H1 (cell line): ENCODE data around the gene RAP1GAP. TPM values are rescaled to one million over a fixed set of nuclear protein-coding genes. Genes with fewer than 3 reads are reported as not detected.

Experiments used
- CTCF ChIA-PET: fragments of 300-600 bp; sonication (Branson Sonifier 250); formaldehyde crosslinking; loops from one replicate; lab custom pipeline; 2021; ENCODE audit not compliant: partially characterized antibody; lab: Charles Lee
- POLR2A ChIA-PET: fragments of 300-600 bp; sonication (Branson Sonifier 250); formaldehyde crosslinking; loops from one replicate; lab custom pipeline; 2021; ENCODE audit warnings: inconsistent platforms; ENCODE audit not compliant: partially characterized antibody; lab: Charles Lee
- DNase-seq, 2 experiments: peaks; one replicate each; pipeline versions ENCODE4 v3.0.0 to v3.0.0-alpha.2; 2010 to 2022; ENCODE audit warnings: low spot score in 2 of 2, low read depth in 1 of 2, mixed read lengths in 1 of 2
- FAIRE-seq: peaks from 2 replicates; lab custom pipeline; 2011; peaks lifted over from hg19 to GRCh38; lab: Jason Lieb, UNC
- H2AFZ ChIP-seq: 2 replicates; pipeline ENCODE4 v1.8.1; 2012; ENCODE audit warnings: low read length, inconsistent platforms
- H2AK5ac ChIP-seq: 2 replicates; pipeline ENCODE4 v1.6.1; 2013; ENCODE audit warnings: low read depth, low read length
- H2BK120ac ChIP-seq: replicated peaks from 2 replicates; pipeline ENCODE3; 2013; ENCODE audit warnings: low read depth, low read length, inconsistent platforms
- H2BK12ac ChIP-seq: 2 replicates; pipeline ENCODE4 v1.6.1; 2013; ENCODE audit warnings: low read depth, low read length
- H2BK15ac ChIP-seq: 2 replicates; pipeline ENCODE4 v1.6.1; 2013; ENCODE audit warnings: low read length
- H2BK20ac ChIP-seq: 2 replicates; pipeline ENCODE4 v1.6.1; 2013; ENCODE audit warnings: low read length
- H2BK5ac ChIP-seq: 2 replicates; pipeline ENCODE4 v1.6.1; 2013; ENCODE audit warnings: low read depth, low read length
- H3K14ac ChIP-seq: 2 replicates; pipeline ENCODE4 v1.6.1; 2013; ENCODE audit warnings: inconsistent platforms; ENCODE audit not compliant: insufficient read length
- H3K18ac ChIP-seq: 2 replicates; pipeline ENCODE4 v1.6.1; 2013; ENCODE audit warnings: low read length; ENCODE audit errors: extremely low read depth
- H3K23ac ChIP-seq: 2 replicates; pipeline ENCODE4 v1.6.1; 2013; ENCODE audit warnings: inconsistent platforms; ENCODE audit not compliant: insufficient read length
- H3K23me2 ChIP-seq: 2 replicates; pipeline ENCODE4 v1.6.1; 2013; ENCODE audit warnings: low read depth, low read length
- H3K27ac ChIP-seq: 2 replicates; pipeline ENCODE4 v1.6.1; 2011; ENCODE audit warnings: low read depth, low read length, inconsistent platforms
- H3K27me3 ChIP-seq, 4 experiments: replicated peaks in 1 of 4; 1 replicate in 1 of 4; 2 replicates in 3 of 4; pipeline versions ENCODE4 v1.6.1 to v1.8.1; 2011 to 2013; ENCODE audit warnings: low read length in 3 of 4, mild to moderate bottlenecking in 3 of 4, inconsistent platforms in 2 of 4, mixed read lengths in 2 of 4, moderate library complexity in 1 of 4; ENCODE audit not compliant: control insufficient read depth in 3 of 4, insufficient read depth in 3 of 4; ENCODE audit errors: extremely low read depth in 1 of 4
- H3K36me3 ChIP-seq, 4 experiments: 2 replicates each; pipeline versions ENCODE4 v1.6.1 to v1.8.1; 2011 to 2013; ENCODE audit warnings: mild to moderate bottlenecking in 4 of 4, low read length in 3 of 4, moderate library complexity in 2 of 4, control low read depth in 1 of 4, inconsistent platforms in 1 of 4; ENCODE audit not compliant: insufficient read depth in 4 of 4, control insufficient read depth in 2 of 4
- H3K4ac ChIP-seq: replicated peaks from 2 replicates; pipeline ENCODE3; 2013; ENCODE audit warnings: low read length, low read depth, mixed read lengths, inconsistent platforms; ENCODE audit not compliant: insufficient read length
- H3K4me1 ChIP-seq, 4 experiments: replicated peaks in 1 of 4; 1 replicate in 1 of 4; 2 replicates in 3 of 4; pipeline versions ENCODE4 v1.6.1 to v1.8.1; 2011 to 2013; ENCODE audit warnings: low read length in 3 of 4, inconsistent platforms in 2 of 4, mixed read lengths in 1 of 4; ENCODE audit not compliant: insufficient read depth in 4 of 4, control insufficient read depth in 3 of 4
- H3K4me2 ChIP-seq, 2 experiments: 2 replicates each; pipeline versions ENCODE4 v1.6.1 to v1.8.1; 2011 to 2013; ENCODE audit warnings: low read depth in 2 of 2, low read length in 2 of 2, control low read depth in 1 of 2, inconsistent platforms in 1 of 2, mild to moderate bottlenecking in 1 of 2; ENCODE audit not compliant: insufficient read depth in 1 of 2
- H3K4me3 ChIP-seq, 4 experiments: fragments of 200-600, 300-600 bp in 1 of 4; sonication (generic), shearing (Covaris generic), sonication (Bioruptor Twin) in 1 of 4; 2 replicates each; pipeline versions ENCODE4 v1.5.1 to v1.8.1; 2011 to 2016; ENCODE audit warnings: low read length in 4 of 4, low read depth in 3 of 4, control low read depth in 2 of 4, inconsistent platforms in 2 of 4, mild to moderate bottlenecking in 2 of 4, mixed read lengths in 1 of 4, moderate library complexity in 1 of 4; ENCODE audit not compliant: insufficient read depth in 2 of 4; ENCODE audit errors: extremely low read depth in 1 of 4
- H3K56ac ChIP-seq: replicated peaks from 2 replicates; pipeline ENCODE3; 2013; ENCODE audit warnings: low read depth, mild to moderate bottlenecking, mixed read lengths, low read length, inconsistent platforms; ENCODE audit not compliant: insufficient read length
- H3K79me1 ChIP-seq: 2 replicates; pipeline ENCODE4 v1.6.1; 2013; ENCODE audit warnings: low read depth, low read length, control low read depth
- H3K79me2 ChIP-seq, 2 experiments: 2 replicates each; pipeline versions ENCODE4 v1.6.1 to v1.8.1; 2012 to 2013; ENCODE audit warnings: low read length in 2 of 2, mild to moderate bottlenecking in 2 of 2, inconsistent platforms in 1 of 2; ENCODE audit not compliant: insufficient read depth in 2 of 2, control insufficient read depth in 1 of 2
- H3K9ac ChIP-seq, 4 experiments: replicated peaks in 1 of 4; 1 replicate in 1 of 4; 2 replicates in 3 of 4; pipeline versions ENCODE4 v1.6.1 to v1.8.1; 2011 to 2013; ENCODE audit warnings: low read depth in 3 of 4, low read length in 3 of 4, control low read depth in 2 of 4, mild to moderate bottlenecking in 2 of 4, moderate library complexity in 2 of 4, inconsistent platforms in 1 of 4; ENCODE audit errors: extremely low read depth in 1 of 4
- H3K9me3 ChIP-seq, 2 experiments: 2 replicates each; pipeline versions ENCODE4 v1.6.1 to v1.8.1; 2012 to 2013; ENCODE audit warnings: mild to moderate bottlenecking in 2 of 2, moderate library complexity in 2 of 2, control low read depth in 1 of 2, inconsistent platforms in 1 of 2, low read depth in 1 of 2, low read length in 1 of 2, mixed read lengths in 1 of 2; ENCODE audit not compliant: insufficient read depth in 2 of 2
- H4K20me1 ChIP-seq, 2 experiments: replicated peaks in 1 of 2; 2 replicates each; pipeline versions ENCODE3 to v1.8.1; 2011 to 2013; ENCODE audit warnings: inconsistent platforms in 2 of 2, low read length in 2 of 2, mild to moderate bottlenecking in 1 of 2; ENCODE audit not compliant: insufficient read depth in 2 of 2, control insufficient read depth in 1 of 2
- H4K5ac ChIP-seq: 2 replicates; pipeline ENCODE4 v1.6.1; 2013; ENCODE audit warnings: low read length, low read depth, mixed read lengths, inconsistent platforms; ENCODE audit not compliant: insufficient read length
- H4K8ac ChIP-seq: 2 replicates; pipeline ENCODE4 v1.8.0; 2013; ENCODE audit warnings: mild to moderate bottlenecking, moderate library complexity, low read length, inconsistent platforms; ENCODE audit not compliant: insufficient read depth; ENCODE audit errors: extremely low read depth
- H4K91ac ChIP-seq: replicated peaks from 2 replicates; pipeline ENCODE3; 2013; ENCODE audit warnings: low read length, mixed read lengths, inconsistent platforms; ENCODE audit not compliant: insufficient read length
- CEBPB ChIP-seq: IDR thresholded peaks from 2 replicates; pipeline ENCODE4 v1.6.1; 2012; ENCODE audit warnings: low read depth, low read length
- EGR1 ChIP-seq: IDR thresholded peaks from 2 replicates; pipeline ENCODE4 v1.6.1; 2011; ENCODE audit warnings: low read depth, low read length, borderline replicate concordance
- GTF2F1 ChIP-seq: IDR thresholded peaks from 2 replicates; pipeline ENCODE4 v1.6.1; 2012; ENCODE audit warnings: low read depth, low read length, improper control_type of control experiment, borderline replicate concordance
- HDAC2 ChIP-seq, 2 experiments: fragments of 300-600 bp in 1 of 2; sonication (generic) in 1 of 2; IDR thresholded peaks; 2 replicates each; pipeline ENCODE4 v1.6.1; 2011 to 2012; ENCODE audit warnings: low read depth in 2 of 2, low read length in 2 of 2, mild to moderate bottlenecking in 2 of 2, moderate library complexity in 2 of 2, borderline replicate concordance in 1 of 2, inconsistent platforms in 1 of 2
- NANOG ChIP-seq: IDR thresholded peaks from 2 replicates; pipeline ENCODE4 v1.6.1; 2011; ENCODE audit warnings: low read length, low read depth, mild to moderate bottlenecking, inconsistent platforms; ENCODE audit not compliant: insufficient read depth, poor library complexity, severe bottlenecking
- SIN3A ChIP-seq, 2 experiments: IDR thresholded peaks in 1 of 2; conservative IDR thresholded peaks in 1 of 2; 2 replicates each; pipeline ENCODE4 v1.6.1; 2011 to 2012; ENCODE audit warnings: low read length in 2 of 2, improper control_type of control experiment in 1 of 2, low read depth in 1 of 2, mild to moderate bottlenecking in 1 of 2
- SP4 ChIP-seq: IDR thresholded peaks from 2 replicates; pipeline ENCODE4 v1.6.1; 2012; ENCODE audit warnings: low read length, inconsistent platforms
- TAF1 ChIP-seq: IDR thresholded peaks from 2 replicates; pipeline ENCODE4 v1.6.1; 2011; ENCODE audit warnings: mild to moderate bottlenecking, low read depth, low read length
- TCF12 ChIP-seq: IDR thresholded peaks from 2 replicates; pipeline ENCODE4 v1.6.1; 2011; ENCODE audit warnings: low read depth, mild to moderate bottlenecking, low read length
- YY1 ChIP-seq: IDR thresholded peaks from 2 replicates; pipeline ENCODE4 v1.6.1; 2011; ENCODE audit warnings: low read depth, mild to moderate bottlenecking, low read length
- ZNF274 ChIP-seq: IDR thresholded peaks from 2 replicates; pipeline ENCODE4 v1.7.0; 2012; ENCODE audit warnings: low read length, borderline replicate concordance; ENCODE audit errors: extremely low read depth
- WGBS, 2 experiments: shearing (Covaris generic) in 1 of 2; methylation state at CpG; one replicate each; pipeline versions ENCODE4 v1.1.6 to v1.1.7; 2013 to 2015; ENCODE audit warnings: low lambda C conversion rate in 2 of 2, mixed read lengths in 2 of 2, inconsistent platforms in 1 of 2, low coverage in 1 of 2, missing lambda C conversion rate in 1 of 2; ENCODE audit not compliant: insufficient replicate concordance in 2 of 2, insufficient coverage in 1 of 2, insufficient read length in 1 of 2; ENCODE audit errors: extremely low coverage in 1 of 2, missing lambda C conversion rate in 1 of 2; 5-methylcytosine and 5-hydroxymethylcytosine counted together
- polyA plus RNA-seq, 7 experiments: library from polyadenylated mRNA; depleted of rRNA in 3 of 7; stranded (reverse) in 5 of 7; unstranded in 2 of 7; fragments of >200 nt in 5 of 7; fragments of 200-250 nt in 2 of 7; gene quantifications; 1 replicate in 5 of 7; 2 replicates in 1 of 7; 4 replicates in 1 of 7; pipeline versions ENCODE4 v1.2.1 to v1.2.3, GENCODE V29; 2011 to 2013; ENCODE audit warnings: missing spikeins in 2 of 7, mixed read lengths in 2 of 7
- total RNA-seq: library from RNA; stranded (reverse); fragmentation: NEBNext Ultra II Directional; extraction: Animal tissue kit (Norgen Biotek cat#: 25700); gene quantifications from 2 replicates; pipeline ENCODE4 v1.2.1, GENCODE V29; 2021

RAP1GAP gene
- total and polyA plus RNA-seq, 2 of the 8 experiments (the other 6 are each of a cell fraction or from before 2014, with no cell fraction given) = 8.4 TPM

- H2BK5ac ChIP-seq = no peak overlapping the region
- H3K27ac ChIP-seq = no peak overlapping the region
- CTCF ChIA-PET = interaction anchor here (0.9 to 1.1 kb wide), 2 partner anchors 12 to 47 kb away, joined by 4 read pairs; no protein-coding TSS in a partner anchor
- H3K23me2 ChIP-seq = no peaks in the 10 kb centered on the region
- no peak overlapping the region for H3K23ac ChIP-seq
- H4K5ac ChIP-seq = peak overlapping the region; percentile 33
- no peak overlapping the region for H4K8ac ChIP-seq
- no peak overlapping the region for H3K4ac ChIP-seq
- H2BK20ac ChIP-seq = no peak overlapping the region
- FAIRE-seq = peak; percentile 96
- H2BK120ac ChIP-seq = no peak overlapping the region
- POLR2A ChIA-PET = interaction anchor here (0.6 to 1.3 kb wide), 3 partner anchors 63 to 955 kb away, joined by 3 read pairs; partner anchors contain the start of gene USP48
- no peak overlapping the region for H3K18ac ChIP-seq
- peaks cover 2 to 9% (median 5%) of the 10 kb centered on the region in 4 experiments; a peak in 4 of 7 replicates for H3K4me1 ChIP-seq
- H2AK5ac ChIP-seq = no peak overlapping the region
- H3K79me2 ChIP-seq = no peaks in the 10 kb centered on the region
- H4K91ac ChIP-seq = no peak overlapping the region
- no peak overlapping the region for H3K9ac ChIP-seq
- H2BK12ac ChIP-seq = no peak overlapping the region
- peak overlapping the region in 1 of 4 experiments; percentile 8; a peak in 1 of 8 replicates for H3K4me3 ChIP-seq
- peak overlapping the region; percentile 4 to 17; a peak in 1 of 4 replicates for H3K4me2 ChIP-seq
- H2AFZ ChIP-seq = no peak overlapping the region
- peaks cover 2 to 41% (median 17%) of the 10 kb centered on the region in 4 experiments; a peak in 7 of 8 replicates for H3K36me3 ChIP-seq
- no peak overlapping the region for H3K14ac ChIP-seq
- no peak overlapping the region for H2BK15ac ChIP-seq
- H4K20me1 ChIP-seq = peaks cover 0 to 3% of the 10 kb centered on the region in 2 experiments
- no peak overlapping the region for H3K56ac ChIP-seq
- DNase-seq = peak in 1 of 2 experiments; percentile 27
- no peaks in the 10 kb centered on the region for H3K27me3 ChIP-seq
- WGBS, 2 experiments = 63% methylated on average over 8 of the region's 8 CpGs; no CpG with 5 or more reads in 1 of the 2 experiments
- H3K9me3 ChIP-seq = no peaks in the 10 kb centered on the region
- H3K79me1 ChIP-seq = no peaks in the 10 kb centered on the region; the same call in 1 of the 2 replicates
- TF ChIP-seq CEBPB (peak; percentile 96), YY1 (0 out of 2 replicates have a peak, but pooled peaks have one; percentile 29), TAF1 (peak; percentile 38; the same call in 1 of the 2 replicates), EGR1 (peak; percentile 20; the same call in 1 of the 2 replicates), SIN3A (conservative IDR thresholded peaks at IDR 0.05 in 1 of 2, IDR thresholded peaks at IDR 0.05 in 1 of 2; ENCODE audit: low read depth in 1 of 2, low read length in 2 of 2) (peak; percentile 97 to 98), SP4 (no peak), TCF12 (0 out of 2 replicates have a peak, but pooled peaks have one; percentile 48), GTF2F1 (no peak), NANOG (no peak), HDAC2 (IDR thresholded peaks at IDR 0.05; ENCODE audit: borderline replicate concordance in 1 of 2, low read depth in 2 of 2, low read length in 2 of 2) (peak in 1 of 2 experiments; percentile 70; a peak in 2 of 4 replicates), ZNF274 (no peak)
These were observed 37.1 kb upstream of the RAP1GAP start for GRCh38 chr1:21706151-21706835.
